ENCODE measurements around the gene CARD8. TPM values are rescaled to one million over a fixed set of nuclear protein-coding genes. Genes with fewer than 3 reads are reported as not detected.
A peak's percentile ranks its signal among the peaks of the same experiment; 100 is the strongest.

CARD8 gene
- total and polyA plus RNA-seq, 10 donors: 61.8 to 238 (median 161) TPM

DNA sequence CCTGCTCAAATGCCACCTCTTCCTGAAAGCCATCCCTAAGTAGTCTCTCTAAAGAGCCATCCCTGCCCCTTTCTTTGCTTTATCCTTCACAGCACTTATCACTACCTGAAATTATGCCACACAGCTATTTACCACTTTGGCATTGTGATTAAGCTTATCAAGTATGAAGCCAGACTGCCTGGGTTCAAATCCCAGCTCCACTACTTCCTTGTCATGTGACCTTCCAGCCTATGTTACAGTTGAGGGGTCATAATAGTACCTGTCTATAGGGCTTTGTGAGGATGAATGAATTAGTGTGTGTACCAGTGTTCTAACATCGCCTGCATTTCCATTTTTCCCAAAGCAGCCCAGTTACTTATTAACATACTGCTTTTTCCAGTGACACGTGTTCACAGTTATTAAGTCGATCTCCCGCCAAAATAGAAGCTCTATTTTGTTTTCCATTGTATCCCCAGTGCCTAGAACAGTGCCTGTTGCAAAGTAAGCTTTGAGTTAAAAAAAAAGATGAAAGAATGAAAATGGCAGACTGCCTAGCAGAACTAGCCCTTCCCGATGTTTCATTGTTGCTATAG is 52.4 kb downstream of the CARD8 start:
- Histone ChIP-seq H3K4me1 (peaks cover 0 to 36% (median 30%) of the 10 kb centered on the region in 6 donors), H3K36me3 (peaks cover 0 to 4% (median 0%) of the 10 kb centered on the region in 6 donors), H3K9me3 (no peaks in the 10 kb centered on the region), H3K27ac (peak overlapping the region; percentile 38 to 84 (median 71)), H3K4me3 (peak overlapping the region; percentile 55 to 88 (median 64)), H3K27me3 (replicated peaks in 1 of 7) (no peaks in the 10 kb centered on the region)
- intact Hi-C loops (cut with DNase I; ENCODE audit: low total_unique reads): no loop called here
- TF ChIP-seq, protein P1, sequence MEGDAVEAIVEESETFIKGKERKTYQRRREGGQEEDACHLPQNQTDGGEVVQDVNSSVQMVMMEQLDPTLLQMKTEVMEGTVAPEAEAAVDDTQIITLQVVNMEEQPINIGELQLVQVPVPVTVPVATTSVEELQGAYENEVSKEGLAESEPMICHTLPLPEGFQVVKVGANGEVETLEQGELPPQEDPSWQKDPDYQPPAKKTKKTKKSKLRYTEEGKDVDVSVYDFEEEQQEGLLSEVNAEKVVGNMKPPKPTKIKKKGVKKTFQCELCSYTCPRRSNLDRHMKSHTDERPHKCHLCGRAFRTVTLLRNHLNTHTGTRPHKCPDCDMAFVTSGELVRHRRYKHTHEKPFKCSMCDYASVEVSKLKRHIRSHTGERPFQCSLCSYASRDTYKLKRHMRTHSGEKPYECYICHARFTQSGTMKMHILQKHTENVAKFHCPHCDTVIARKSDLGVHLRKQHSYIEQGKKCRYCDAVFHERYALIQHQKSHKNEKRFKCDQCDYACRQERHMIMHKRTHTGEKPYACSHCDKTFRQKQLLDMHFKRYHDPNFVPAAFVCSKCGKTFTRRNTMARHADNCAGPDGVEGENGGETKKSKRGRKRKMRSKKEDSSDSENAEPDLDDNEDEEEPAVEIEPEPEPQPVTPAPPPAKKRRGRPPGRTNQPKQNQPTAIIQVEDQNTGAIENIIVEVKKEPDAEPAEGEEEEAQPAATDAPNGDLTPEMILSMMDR (IDR thresholded peaks at IDR 0.05 in 8 of 11, conservative IDR thresholded peaks at IDR 0.05 in 3 of 11): no peak
- TF ChIP-seq POLR2AphosphoS5 (IDR thresholded peaks at IDR 0.05) (no peak), POLR2A (IDR thresholded peaks at IDR 0.05) (no peak)
- WGBS, 5 donors: 11 to 22% (median 19%) methylated on average over 5 of the region's 5 CpGs
- no peak for DNase-seq

DNA sequence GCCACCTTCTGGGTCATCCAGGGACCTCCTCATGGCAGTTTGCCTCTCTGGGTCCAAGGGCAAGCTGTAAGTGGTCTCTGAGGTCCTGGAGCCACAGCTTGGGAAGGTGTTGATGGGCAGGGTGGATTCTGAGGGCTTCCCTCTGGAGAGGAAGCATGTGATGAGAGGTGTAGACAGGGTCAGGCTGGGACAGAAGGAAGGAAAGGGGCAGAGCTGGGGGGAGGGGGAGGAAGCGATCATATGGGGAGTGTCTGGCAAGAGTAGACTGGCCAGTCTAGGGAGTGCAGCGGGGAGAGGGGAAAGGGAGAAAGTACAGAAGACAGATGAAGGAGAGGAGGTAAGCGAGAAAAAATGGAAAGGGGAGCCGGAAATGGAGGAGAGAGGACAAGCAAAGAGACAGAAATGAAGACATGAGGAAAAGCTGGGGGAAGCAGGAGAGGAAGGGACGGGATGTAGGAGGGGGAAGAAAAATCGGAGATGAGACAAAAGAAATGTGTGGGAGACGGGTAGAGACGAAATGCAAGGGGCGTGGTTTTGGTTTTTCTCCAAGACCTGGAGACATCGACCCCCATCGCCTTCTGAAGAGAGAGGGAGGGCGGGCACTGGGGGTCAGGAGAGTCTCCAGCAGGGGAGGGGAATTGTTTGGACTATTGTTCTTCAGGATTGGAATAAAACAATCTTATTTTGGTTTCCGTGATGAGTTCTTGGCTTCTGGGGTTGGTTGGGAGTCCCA is 58.6 kb downstream of the CARD8 start:
- Histone ChIP-seq H3K36me3 (peaks cover 0 to 16% (median 0%) of the 10 kb centered on the region in 6 donors), H3K4me3 (no peak overlapping the region), H3K27me3 (replicated peaks in 1 of 7) (peaks cover 0 to 9% (median 0%) of the 10 kb centered on the region in 7 donors), H3K27ac (no peak overlapping the region), H3K9me3 (no peaks in the 10 kb centered on the region), H3K4me1 (peaks cover 0 to 19% (median 0%) of the 10 kb centered on the region in 6 donors)
- 48 to 56% (median 55%) methylated on average over 13 of the region's 13 CpGs for WGBS, 5 donors
- intact Hi-C loops (cut with DNase I; ENCODE audit: low total_unique reads): no loop called here
- no peak for DNase-seq
- TF ChIP-seq, protein P1 (IDR thresholded peaks at IDR 0.05 in 8 of 11, conservative IDR thresholded peaks at IDR 0.05 in 3 of 11): peak in 1 of 11 experiments; percentile 16
- no peak for TF ChIP-seq POLR2A (IDR thresholded peaks at IDR 0.05)
- TF ChIP-seq POLR2AphosphoS5 (IDR thresholded peaks at IDR 0.05): no peak

DNA sequence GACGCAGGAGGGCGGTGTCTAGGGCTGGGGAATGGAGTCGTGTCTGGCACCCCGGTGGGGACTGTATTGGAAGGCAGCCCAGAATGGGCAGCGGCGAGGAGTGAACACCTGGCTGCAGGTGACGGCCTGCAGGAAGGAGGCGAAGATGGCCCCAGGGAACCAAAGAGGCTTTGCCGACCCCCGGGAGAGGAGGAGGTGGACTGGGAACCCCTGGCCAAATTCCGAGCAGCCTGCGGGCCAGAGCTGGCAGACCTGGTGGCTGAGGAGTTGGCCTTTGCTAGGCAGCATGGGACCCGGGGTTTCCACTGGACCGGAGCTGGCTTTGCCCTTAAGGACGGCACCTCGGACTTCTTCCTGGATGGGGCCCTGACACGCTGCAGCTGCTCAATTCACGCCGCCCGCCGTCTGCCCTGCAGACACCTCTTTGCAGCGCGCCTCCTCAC is 59.4 kb downstream of the CARD8 start:
- Histone ChIP-seq H3K4me3 (no peak overlapping the region), H3K27me3 (replicated peaks in 1 of 7) (peaks cover 0 to 9% (median 0%) of the 10 kb centered on the region in 7 donors), H3K9me3 (no peaks in the 10 kb centered on the region), H3K4me1 (peaks cover 0 to 17% (median 0%) of the 10 kb centered on the region in 6 donors), H3K27ac (no peak overlapping the region), H3K36me3 (peaks cover 0 to 16% (median 3%) of the 10 kb centered on the region in 6 donors)
- intact Hi-C loops (cut with DNase I; ENCODE audit: low total_unique reads): no loop called here
- TF ChIP-seq POLR2AphosphoS5 (IDR thresholded peaks at IDR 0.05) (peak in 1 of 3 donors; percentile 52), POLR2A (IDR thresholded peaks at IDR 0.05) (no peak)
- TF ChIP-seq, protein P1 (IDR thresholded peaks at IDR 0.05 in 8 of 11, conservative IDR thresholded peaks at IDR 0.05 in 3 of 11): no peak
- WGBS, 5 donors: 71 to 78% (median 77%) methylated on average over 18 to 23 of the region's 23 CpGs
- no peak for DNase-seq

Measured in spleen (tissue), 11 donors.